Cerebellar nuclear complex (tissue), 1 donor: ENCODE results near the gene TANC1.

ENCODE experiments used
- DNase-seq, 2 experiments: peaks; one replicate each; lab custom pipeline; 2025; lab: John Stamatoyannopoulos, UW

TANC1 gene

DNA sequence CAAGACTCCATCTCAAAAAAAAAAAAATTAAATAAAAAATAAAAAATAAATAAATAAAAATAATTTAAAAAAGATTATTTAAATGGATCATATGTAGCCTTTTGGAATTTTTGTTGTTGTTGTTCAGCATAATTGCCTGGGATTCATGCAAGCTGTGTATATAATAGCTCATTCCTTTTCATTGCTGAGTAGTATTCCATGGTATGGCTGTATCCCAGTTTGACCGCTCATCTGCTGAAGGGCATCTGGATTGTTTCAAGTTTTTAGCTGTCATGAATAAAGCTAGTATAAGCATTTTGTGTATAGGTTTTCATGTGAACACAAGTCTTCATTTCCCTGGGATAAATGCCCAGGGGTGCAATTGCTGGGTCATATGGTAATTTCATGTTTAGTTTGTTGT, 6.4 kb upstream of the TANC1 start:
- no peak for DNase-seq

GRCh38 chr2:158963071-158963470, 5.4 kb upstream of the TANC1 start:
- DNase-seq: no peak

GRCh38 chr2:158965107-158965506, 3.3 kb upstream of the TANC1 start:
- DNase-seq: no peak

GRCh38 chr2:158965641-158966040, 2.8 kb upstream of the TANC1 start:
- DNase-seq: no peak

GRCh38 chr2:158966312-158966711, 2.1 kb upstream of the TANC1 start:
- DNase-seq: no peak

DNA sequence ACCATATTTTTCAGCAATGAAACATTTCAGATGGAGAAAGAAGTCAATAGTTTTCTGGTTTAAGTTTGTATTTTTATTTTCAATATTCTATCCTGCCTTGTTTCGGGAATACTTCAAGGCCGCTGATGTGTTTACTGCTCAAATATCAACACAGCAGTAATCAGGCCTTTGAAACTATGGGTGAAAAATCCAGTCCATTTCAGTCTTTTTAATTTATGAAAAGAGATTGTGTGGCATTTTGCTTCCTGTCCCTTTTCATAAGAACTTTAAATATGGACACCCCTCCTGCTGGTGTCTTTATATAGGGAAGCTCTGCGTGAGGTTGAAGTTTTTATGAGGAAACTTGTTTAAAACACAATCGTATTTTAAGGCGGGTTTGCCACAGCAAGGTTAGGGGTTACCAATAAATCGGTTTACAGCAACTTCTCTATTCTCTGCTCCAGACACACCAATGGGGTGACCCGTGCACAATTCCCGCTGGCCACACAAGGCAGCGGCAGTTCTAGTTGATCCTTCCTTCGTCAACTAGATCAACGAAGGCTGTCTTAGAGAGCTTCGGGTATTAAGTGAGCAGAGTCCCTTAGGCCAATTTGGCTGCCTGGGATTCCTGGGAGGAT, 1.2 kb upstream of the TANC1 start:
- no peak for DNase-seq

DNA sequence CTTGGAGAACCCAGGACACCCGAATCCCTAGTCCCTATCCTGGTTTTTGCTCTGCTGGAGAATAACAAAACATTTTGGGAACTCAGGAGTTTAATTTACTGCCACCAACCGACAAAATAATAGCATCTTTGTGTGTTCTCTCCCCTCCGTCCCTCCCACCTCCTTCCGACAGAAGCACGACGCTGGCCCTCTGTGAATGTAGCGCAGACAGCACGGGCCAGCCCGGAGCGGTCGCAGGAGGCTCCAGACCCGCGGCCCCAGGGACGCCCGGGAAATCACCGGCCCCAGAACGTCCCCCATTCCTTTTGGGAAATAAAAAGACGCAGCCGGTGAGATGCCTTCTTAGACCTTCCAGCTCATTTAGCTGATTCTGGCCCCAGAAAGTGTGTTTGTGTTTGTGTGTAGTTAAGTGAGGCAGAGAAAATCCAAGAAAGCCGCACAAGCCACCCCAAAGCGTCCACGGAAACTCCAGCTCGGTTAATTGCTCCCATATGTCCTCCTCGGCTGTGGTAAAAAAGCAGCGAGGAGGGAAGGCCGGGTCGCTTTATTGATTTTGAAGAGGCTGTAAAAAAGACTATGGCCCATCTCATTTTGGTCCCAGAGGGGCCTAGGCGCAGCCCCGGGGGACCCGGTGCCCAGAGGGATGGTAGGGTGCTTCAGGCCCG, 577 bp upstream of the TANC1 start:
- no peak for DNase-seq

DNA sequence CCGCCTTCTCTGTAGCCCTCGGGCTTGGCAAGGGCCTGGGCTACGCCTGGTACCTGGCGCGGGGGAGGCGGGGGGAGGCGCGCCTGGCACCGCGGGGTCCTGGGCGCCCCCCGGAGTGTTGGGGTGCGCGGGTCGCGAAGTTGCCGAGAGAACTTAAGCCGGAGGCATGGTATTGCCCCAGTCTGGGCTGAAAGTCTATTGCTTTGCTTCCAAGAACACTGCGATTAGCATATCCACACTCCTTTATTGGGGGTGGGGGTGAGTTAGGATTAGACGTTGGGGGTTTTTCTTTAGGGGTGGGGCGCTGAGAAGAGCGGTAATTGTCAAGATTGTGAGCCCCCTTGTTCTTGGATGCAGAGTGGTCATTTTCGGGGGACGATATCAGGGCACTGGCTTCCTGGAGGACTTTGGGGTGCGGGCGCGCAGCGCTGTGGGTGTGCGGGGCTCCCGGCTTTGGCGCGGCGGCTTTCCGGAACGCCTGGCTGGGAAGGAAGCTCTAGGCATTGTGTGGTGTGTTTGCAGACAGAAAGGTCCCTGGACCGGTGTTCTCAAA, 798 bp downstream of the TANC1 start:
- no peak for DNase-seq

- DNase-seq: no peak
These were observed 1.3 kb downstream of the TANC1 start for GRCh38 chr2:158969715-158970240.

- no peak for DNase-seq
These were observed 1.9 kb downstream of the TANC1 start for GRCh38 chr2:158970241-158970751.

GRCh38 chr2:158973116-158973956, 4.9 kb downstream of the TANC1 start:
- no peak for DNase-seq

DNA sequence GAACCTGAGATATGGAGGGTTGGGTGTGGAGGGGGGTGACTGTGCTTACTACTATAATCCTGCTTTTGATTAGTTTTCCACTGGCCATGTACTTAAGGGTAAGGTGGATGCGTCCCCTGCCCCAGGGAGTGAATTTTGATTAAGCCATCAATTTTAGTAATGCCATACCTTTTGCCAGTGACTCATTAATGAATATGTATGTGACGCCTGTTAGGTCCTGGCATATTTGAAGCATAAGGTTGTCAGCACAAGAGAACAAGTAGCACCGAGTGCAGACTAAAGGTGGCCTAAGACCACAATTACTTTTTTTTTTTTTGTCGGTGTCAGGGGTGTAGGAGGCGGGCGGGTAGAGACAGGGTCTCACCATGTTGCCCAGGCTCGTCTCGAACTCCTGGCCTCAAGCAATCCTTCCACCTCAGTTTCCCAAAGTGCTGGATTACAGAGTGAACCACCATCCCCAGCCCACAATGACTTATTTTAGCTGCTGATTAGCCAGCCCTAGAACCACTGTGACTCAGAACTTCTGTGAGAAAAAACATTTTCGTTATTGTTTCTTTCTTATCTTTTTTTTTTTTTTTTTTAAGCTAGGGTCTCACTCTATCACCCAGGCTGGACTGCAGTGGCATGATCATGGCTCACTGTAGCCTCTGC, 7.0 kb downstream of the TANC1 start:
- no peak for DNase-seq

- DNase-seq: no peak
These were observed 11.3 kb downstream of the TANC1 start for GRCh38 chr2:158979772-158980171.

GRCh38 chr2:158984604-158985135, 16.2 kb downstream of the TANC1 start:
- peak in 1 of 2 experiments; percentile 21 for DNase-seq

- no peak for DNase-seq
These were observed 20.1 kb downstream of the TANC1 start for GRCh38 chr2:158988501-158988900.

- no peak for DNase-seq
These were observed 20.7 kb downstream of the TANC1 start for GRCh38 chr2:158989165-158989564.

GRCh38 chr2:158990397-158991214, 22.2 kb downstream of the TANC1 start:
- no peak for DNase-seq

DNA sequence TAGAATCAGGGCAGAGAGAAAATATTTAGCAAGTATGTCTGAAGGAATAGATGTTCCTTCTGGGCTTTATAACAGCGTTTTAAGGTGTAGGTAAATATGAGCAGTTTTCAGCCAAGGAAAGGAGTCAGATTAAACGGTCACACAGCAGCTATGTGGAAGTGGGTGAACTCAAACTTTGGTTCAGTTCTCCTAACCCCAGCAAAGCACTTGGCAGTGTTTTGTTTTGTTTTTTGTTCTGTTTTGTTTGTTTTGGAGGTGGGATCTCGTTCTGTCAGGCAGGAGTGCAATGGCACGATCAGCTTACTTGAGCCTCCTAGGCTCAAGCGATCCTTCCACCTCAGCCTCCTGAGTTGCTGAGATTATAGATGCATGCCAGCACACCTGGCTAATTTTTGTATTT, 24.6 kb downstream of the TANC1 start:
- no peak for DNase-seq

DNA sequence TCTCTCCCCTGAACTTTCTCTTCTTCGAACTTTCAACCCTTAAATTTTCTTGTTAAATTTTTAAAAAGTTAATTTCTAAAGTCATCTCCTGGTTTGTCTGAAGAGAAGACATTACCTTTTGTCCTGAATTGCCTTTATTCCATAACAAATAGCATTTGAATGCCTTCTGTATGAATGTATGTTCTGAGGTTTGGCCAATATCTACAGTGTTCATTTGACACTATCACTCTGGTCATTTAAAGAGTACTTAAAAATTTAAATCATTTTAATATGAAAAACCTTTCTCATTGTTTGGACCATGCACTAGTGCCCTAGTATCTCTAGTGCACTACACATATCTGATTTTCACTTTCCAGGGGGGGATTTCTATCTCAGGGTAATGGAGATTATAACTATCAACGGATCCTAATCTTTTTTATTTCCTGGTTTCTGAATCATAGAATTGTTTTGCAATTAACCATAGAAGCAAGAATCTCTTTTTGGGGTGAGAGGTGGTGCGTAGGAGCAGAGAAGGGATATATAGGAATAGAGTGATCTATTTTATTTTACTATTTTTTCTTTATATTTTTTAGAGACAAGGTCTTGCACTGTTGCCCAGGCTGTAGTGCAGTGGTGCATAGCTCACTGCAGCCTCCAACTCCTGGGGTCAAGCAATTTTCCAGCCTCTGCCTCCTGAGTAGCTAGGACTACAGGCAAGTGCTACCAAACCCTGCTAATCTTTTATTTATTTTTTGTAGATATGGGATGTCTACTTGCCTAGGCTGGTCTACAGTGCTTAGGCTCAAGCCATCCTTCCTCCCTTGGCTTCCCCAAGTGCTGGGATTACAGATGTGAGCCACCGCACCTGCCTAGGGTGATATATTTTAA, 25.5 kb downstream of the TANC1 start:
- no peak for DNase-seq
